GM12878 (cell line): Measurements from ENCODE around the gene SATB2. TPM values are rescaled to one million over a fixed set of nuclear protein-coding genes. Genes with fewer than 3 reads are reported as not detected.

Source experiments
- ATAC-seq: fragments of 200-7000 bp; cut with Tn5 transposase; 3 replicates; pipeline ENCODE4 v1.9.1; 2020; ENCODE audit warnings: mild to moderate bottlenecking, moderate library complexity
- BruUV-seq: library from RNA; stranded (reverse); fragments of 400-500 nt; replicated peaks from 2 replicates; lab custom pipeline; 2021; lab: Mats Ljungman, UMichigan
- CTCF ChIA-PET: fragments of 300-600 bp; sonication (Branson Sonifier 250); formaldehyde crosslinking; extraction: SDS; loops from one replicate; lab custom pipeline; 2021; ENCODE audit warnings: inconsistent platforms; lab: Yijun Ruan, JAX
- POLR2A ChIA-PET: fragments of 350-600 bp; formaldehyde crosslinking; extraction: SDS; loops from one replicate; lab custom pipeline; 2021; ENCODE audit warnings: inconsistent platforms; lab: Charles Lee
- RAD21 ChIA-PET: fragments of 300-600 bp; sonication (Branson Sonifier 250); formaldehyde crosslinking; loops from one replicate; lab custom pipeline; 2023; ENCODE audit warnings: antibody characterized with exemption; ENCODE audit not compliant: unreplicated experiment; lab: Charles Lee
- SMC1A ChIA-PET: fragments of 300-600 bp; sonication (Branson Sonifier 250); formaldehyde crosslinking; loops from one replicate; lab custom pipeline; 2023; ENCODE audit not compliant: unreplicated experiment, uncharacterized antibody; lab: Charles Lee
- DNase-seq: peaks from one replicate; pipeline ENCODE4 v3.0.0-alpha.2; 2011; ENCODE audit warnings: low read depth, low spot score
- FAIRE-seq: peaks from 3 replicates; lab custom pipeline; 2011; peaks lifted over from hg19 to GRCh38; lab: Jason Lieb, UNC
- H2AFZ ChIP-seq: 2 replicates; pipeline ENCODE4 v1.6.0; 2011; ENCODE audit warnings: low read depth, low read length, control low read depth; ENCODE audit not compliant: control insufficient read depth
- H3K27ac ChIP-seq: 2 replicates; pipeline ENCODE4 v1.5.1; 2011; ENCODE audit warnings: control low read depth; ENCODE audit not compliant: control insufficient read depth, insufficient read depth
- H3K27me3 ChIP-seq, 2 experiments: replicated peaks in 1 of 2; 2 replicates each; pipeline versions ENCODE4 v1.6.0 to v1.6.1; 2011; ENCODE audit warnings: low read length in 1 of 2; ENCODE audit not compliant: control insufficient read depth in 2 of 2, insufficient read depth in 2 of 2
- H3K36me3 ChIP-seq, 2 experiments: 2 replicates each; pipeline ENCODE4 v1.5.1; 2011; ENCODE audit warnings: low read length in 1 of 2; ENCODE audit not compliant: control insufficient read depth in 2 of 2, insufficient read depth in 2 of 2
- H3K4me1 ChIP-seq: 2 replicates; pipeline ENCODE4 v1.6.1; 2011; ENCODE audit warnings: mild to moderate bottlenecking, low read length, moderate library complexity, mixed read lengths; ENCODE audit not compliant: control insufficient read depth, insufficient read depth
- H3K4me2 ChIP-seq: 2 replicates; pipeline ENCODE4 v1.6.0; 2011; ENCODE audit warnings: control low read depth; ENCODE audit not compliant: control insufficient read depth, insufficient read depth
- H3K4me3 ChIP-seq: fragments of 200-600 bp; sonication (generic); 2 replicates; pipeline ENCODE4 v1.5.1; 2016
- H3K79me2 ChIP-seq: 2 replicates; pipeline ENCODE4 v1.6.0; 2011; ENCODE audit warnings: low read length; ENCODE audit not compliant: control insufficient read depth, insufficient read depth
- H3K9ac ChIP-seq: 2 replicates; pipeline ENCODE4 v1.8.0; 2011; ENCODE audit warnings: low read length, control low read depth, mixed read lengths; ENCODE audit not compliant: control insufficient read depth, insufficient read depth
- H3K9me3 ChIP-seq: replicated peaks from 3 replicates; pipeline ENCODE4 v1.5.1; 2011; ENCODE audit warnings: mild to moderate bottlenecking, low read length; ENCODE audit not compliant: control insufficient read depth, insufficient read depth
- H4K20me1 ChIP-seq: 2 replicates; pipeline ENCODE4 v1.6.0; 2011; ENCODE audit not compliant: control insufficient read depth, insufficient read depth
- ATF7 ChIP-seq: fragments of 450-650 bp; IDR thresholded peaks from 2 replicates; pipeline ENCODE4 v1.6.1; 2016; ENCODE audit warnings: low read depth, mild to moderate bottlenecking
- BHLHE40 ChIP-seq, 2 experiments: fragments of 450-650 bp in 1 of 2; IDR thresholded peaks; 2 replicates each; pipeline ENCODE4 v1.6.1; 2011 to 2017; ENCODE audit warnings: low read depth in 2 of 2, borderline replicate concordance in 1 of 2, improper control_type of control experiment in 1 of 2, low read length in 1 of 2, mild to moderate bottlenecking in 1 of 2
- BRCA1 ChIP-seq: IDR thresholded peaks from 2 replicates; pipeline ENCODE4 v1.6.1; 2011; ENCODE audit warnings: low read depth, low read length, improper control_type of control experiment
- CBX3 ChIP-seq: fragments of 200-600 bp; sonication (generic); IDR thresholded peaks from 2 replicates; pipeline ENCODE4 v1.6.1; 2016; ENCODE audit warnings: low read depth, borderline replicate concordance
- CHD1 ChIP-seq: IDR thresholded peaks from 2 replicates; pipeline ENCODE4 v1.6.1; 2012; ENCODE audit warnings: low read depth, low read length, improper control_type of control experiment
- CREM ChIP-seq: IDR thresholded peaks from 2 replicates; pipeline ENCODE4 v1.6.1; 2014; ENCODE audit warnings: antibody characterized with exemption, low read depth
- EZH2 ChIP-seq: IDR thresholded peaks from 2 replicates; pipeline ENCODE4 v1.6.1; 2012; ENCODE audit warnings: low read depth, mild to moderate bottlenecking, control low read depth, inconsistent platforms, low read length, borderline replicate concordance; ENCODE audit not compliant: control insufficient read depth
- FOS ChIP-seq: IDR thresholded peaks from 3 replicates; pipeline ENCODE4 v1.6.1; 2011; ENCODE audit warnings: borderline replicate concordance; ENCODE audit not compliant: insufficient read length; ENCODE audit errors: extremely low read depth
- FOXM1 ChIP-seq: IDR thresholded peaks from 2 replicates; pipeline ENCODE4 v1.6.1; 2012; ENCODE audit warnings: low read depth, mild to moderate bottlenecking, inconsistent platforms, low read length, moderate library complexity
- NFXL1 ChIP-seq: fragments of 450-650 bp; IDR thresholded peaks from 2 replicates; pipeline ENCODE4 v1.6.1; 2017; ENCODE audit warnings: antibody characterized with exemption, mild to moderate bottlenecking, borderline replicate concordance
- PAX8 ChIP-seq: fragments of 450-650 bp; IDR thresholded peaks from 2 replicates; pipeline ENCODE4 v1.6.1; 2017; ENCODE audit warnings: mild to moderate bottlenecking, moderate library complexity
- SMC3 ChIP-seq: IDR thresholded peaks from 2 replicates; pipeline ENCODE4 v1.6.1; 2011; ENCODE audit warnings: low read length, improper control_type of control experiment, borderline replicate concordance
- STAT3 ChIP-seq: IDR thresholded peaks from 2 replicates; pipeline ENCODE4 v1.6.1; 2011; ENCODE audit warnings: low read depth, low read length, improper control_type of control experiment
- TAF1 ChIP-seq: IDR thresholded peaks from 2 replicates; pipeline ENCODE4 v1.6.1; 2011; ENCODE audit warnings: mild to moderate bottlenecking, low read depth, low read length, borderline replicate concordance
- YBX1 ChIP-seq: fragments of 450-650 bp; IDR thresholded peaks from 2 replicates; pipeline ENCODE4 v1.6.1; 2016; ENCODE audit warnings: antibody characterized with exemption
- ZNF207 ChIP-seq: fragments of 450-650 bp; IDR thresholded peaks from 2 replicates; pipeline ENCODE4 v1.6.1; 2014; ENCODE audit warnings: antibody characterized with exemption, mild to moderate bottlenecking, borderline replicate concordance
- WGBS: methylation state at CpG from one replicate; pipeline ENCODE4 v1.1.6; 2016; ENCODE audit warnings: low lambda C conversion rate; ENCODE audit not compliant: insufficient replicate concordance, insufficient coverage; ENCODE audit errors: missing lambda C conversion rate; 5-methylcytosine and 5-hydroxymethylcytosine counted together
- in situ Hi-C: fragments of 300-500 bp; cut with MboI; formaldehyde crosslinking; loops from 9 replicates; pipeline ENCODE4 v1.14.3; 2018; ENCODE audit warnings: mixed read lengths
- intact Hi-C: fragments of 100-400 bp; cut with micrococcal nuclease; formaldehyde crosslinking; loops from one replicate; pipeline ENCODE4 v1.14.2; 2022; ENCODE audit not compliant: unreplicated experiment
- polyA plus RNA-seq, 11 experiments: library from polyadenylated mRNA; depleted of rRNA in 4 of 11; unstranded in 6 of 11; stranded (reverse) in 5 of 11; fragments of >200 nt; fragmentation: Nextera tagmentation in 4 of 11; fragmentation: Illumina TruSeq in 1 of 11; extraction: Ambion mirVana in 4 of 11; extraction: Trizol in 1 of 11; gene quantifications; 1 replicate in 1 of 11; 2 replicates in 10 of 11; pipeline versions ENCODE4 v1.2.1 to v1.2.3, GENCODE V29; 2011 to 2016; ENCODE audit warnings: inconsistent platforms in 2 of 11, missing spikeins in 2 of 11, low read depth in 1 of 11
- total RNA-seq, 4 experiments: library from RNA; depleted of rRNA in 3 of 4; stranded (reverse); fragments of >200 nt in 3 of 4; fragmentation: Illumina TruSeq in 1 of 4; extraction: Trizol in 1 of 4; gene quantifications; 2 replicates each; pipeline versions ENCODE4 v1.2.1 to v1.2.3, GENCODE V29; 2013 to 2021
- TF ChIP-seq, protein P1 (sequence below): fragments of 150-350 bp; IDR thresholded peaks from 2 replicates; pipeline ENCODE4 v1.6.1; 2016; ENCODE audit warnings: low read depth, low read length

The SATB2 gene
- total and polyA plus RNA-seq, 10 of the 15 experiments (the other 5 are each of a cell fraction or from before 2014, with no cell fraction given) = 0.03 to 0.56 (median 0.08) TPM; not detected in 3

DNA sequence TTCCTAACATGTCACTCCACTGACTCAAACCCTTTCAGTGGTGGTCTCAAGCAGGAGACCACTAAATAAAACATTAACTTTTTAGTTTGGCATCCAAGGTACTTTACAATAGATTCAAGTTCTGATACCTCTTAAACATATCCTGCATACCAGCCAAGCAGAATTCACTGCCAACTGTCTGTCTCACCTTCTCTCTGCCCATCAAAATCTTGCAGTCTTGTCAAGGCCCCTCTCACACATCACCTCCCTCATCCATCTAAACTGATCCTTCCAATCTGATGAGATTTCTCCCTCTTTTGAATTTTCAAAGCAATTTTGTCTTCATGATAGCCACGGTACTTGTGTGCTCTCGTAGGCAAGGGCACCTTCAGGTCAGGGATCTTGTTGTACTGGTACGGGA lies 43.7 kb downstream of the SATB2 start:
- TF ChIP-seq STAT3 = no peak
- TF ChIP-seq YBX1 = no peak
- TF ChIP-seq CBX3 = no peak
- no peak for TF ChIP-seq ZNF207
- TF ChIP-seq CREM = no peak
- TF ChIP-seq ATF7 = no peak
- TF ChIP-seq CHD1 = no peak
- TF ChIP-seq BRCA1 = no peak
- TF ChIP-seq EZH2 = no peak
- no peak for TF ChIP-seq FOS
- TF ChIP-seq, protein P1, sequence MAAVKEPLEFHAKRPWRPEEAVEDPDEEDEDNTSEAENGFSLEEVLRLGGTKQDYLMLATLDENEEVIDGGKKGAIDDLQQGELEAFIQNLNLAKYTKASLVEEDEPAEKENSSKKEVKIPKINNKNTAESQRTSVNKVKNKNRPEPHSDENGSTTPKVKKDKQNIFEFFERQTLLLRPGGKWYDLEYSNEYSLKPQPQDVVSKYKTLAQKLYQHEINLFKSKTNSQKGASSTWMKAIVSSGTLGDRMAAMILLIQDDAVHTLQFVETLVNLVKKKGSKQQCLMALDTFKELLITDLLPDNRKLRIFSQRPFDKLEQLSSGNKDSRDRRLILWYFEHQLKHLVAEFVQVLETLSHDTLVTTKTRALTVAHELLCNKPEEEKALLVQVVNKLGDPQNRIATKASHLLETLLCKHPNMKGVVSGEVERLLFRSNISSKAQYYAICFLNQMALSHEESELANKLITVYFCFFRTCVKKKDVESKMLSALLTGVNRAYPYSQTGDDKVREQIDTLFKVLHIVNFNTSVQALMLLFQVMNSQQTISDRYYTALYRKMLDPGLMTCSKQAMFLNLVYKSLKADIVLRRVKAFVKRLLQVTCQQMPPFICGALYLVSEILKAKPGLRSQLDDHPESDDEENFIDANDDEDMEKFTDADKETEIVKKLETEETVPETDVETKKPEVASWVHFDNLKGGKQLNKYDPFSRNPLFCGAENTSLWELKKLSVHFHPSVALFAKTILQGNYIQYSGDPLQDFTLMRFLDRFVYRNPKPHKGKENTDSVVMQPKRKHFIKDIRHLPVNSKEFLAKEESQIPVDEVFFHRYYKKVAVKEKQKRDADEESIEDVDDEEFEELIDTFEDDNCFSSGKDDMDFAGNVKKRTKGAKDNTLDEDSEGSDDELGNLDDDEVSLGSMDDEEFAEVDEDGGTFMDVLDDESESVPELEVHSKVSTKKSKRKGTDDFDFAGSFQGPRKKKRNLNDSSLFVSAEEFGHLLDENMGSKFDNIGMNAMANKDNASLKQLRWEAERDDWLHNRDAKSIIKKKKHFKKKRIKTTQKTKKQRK = no peak
- TF ChIP-seq BHLHE40 (IDR thresholded peaks at IDR 0.05; ENCODE audit: borderline replicate concordance in 1 of 2, low read depth in 2 of 2, low read length in 1 of 2) = no peak
- no peak for TF ChIP-seq NFXL1
- TF ChIP-seq SMC3 = no peak
- no peak for TF ChIP-seq TAF1
- no peak for TF ChIP-seq PAX8
- no peak for TF ChIP-seq FOXM1
- intact Hi-C loops = no loop called here
- H3K36me3 ChIP-seq = no peaks in the 10 kb centered on the region
- H3K9me3 ChIP-seq = no peaks in the 10 kb centered on the region
- WGBS = 32% methylated on average over 3 of the region's 3 CpGs
- H3K4me1 ChIP-seq = no peaks in the 10 kb centered on the region
- in situ Hi-C loops = no loop called here
- no peaks in the 10 kb centered on the region for H4K20me1 ChIP-seq
- H3K79me2 ChIP-seq = no peaks in the 10 kb centered on the region
- no peaks in the 10 kb centered on the region; a peak in 1 of 4 replicates for H3K27me3 ChIP-seq
- ChIA-PET RAD21 (no interaction called here), CTCF (no interaction called here), SMC1A (interaction anchor here (0.8 to 1.5 kb wide), 2 partner anchors 10 to 12 kb away, joined by 3 read pairs; no protein-coding TSS in a partner anchor), POLR2A (no interaction called here)
- BruUV-seq = no TSS peak
- H3K27ac ChIP-seq = no peak overlapping the region
- FAIRE-seq (no peak), DNase-seq (no peak), ATAC-seq (no peak)
- H3K4me3 ChIP-seq = no peak overlapping the region
- H3K9ac ChIP-seq = no peak overlapping the region
- no peak overlapping the region for H2AFZ ChIP-seq
- H3K4me2 ChIP-seq = no peak overlapping the region
